Measurements from ENCODE around the gene TEX29. TPM values are rescaled to one million over a fixed set of nuclear protein-coding genes. Genes with fewer than 3 reads are reported as not detected.
A peak's percentile ranks its signal among the peaks of the same experiment; 100 is the strongest.

Gene TEX29
- total RNA-seq, 1 donor from 2014 or later: 0.67 TPM

DNA sequence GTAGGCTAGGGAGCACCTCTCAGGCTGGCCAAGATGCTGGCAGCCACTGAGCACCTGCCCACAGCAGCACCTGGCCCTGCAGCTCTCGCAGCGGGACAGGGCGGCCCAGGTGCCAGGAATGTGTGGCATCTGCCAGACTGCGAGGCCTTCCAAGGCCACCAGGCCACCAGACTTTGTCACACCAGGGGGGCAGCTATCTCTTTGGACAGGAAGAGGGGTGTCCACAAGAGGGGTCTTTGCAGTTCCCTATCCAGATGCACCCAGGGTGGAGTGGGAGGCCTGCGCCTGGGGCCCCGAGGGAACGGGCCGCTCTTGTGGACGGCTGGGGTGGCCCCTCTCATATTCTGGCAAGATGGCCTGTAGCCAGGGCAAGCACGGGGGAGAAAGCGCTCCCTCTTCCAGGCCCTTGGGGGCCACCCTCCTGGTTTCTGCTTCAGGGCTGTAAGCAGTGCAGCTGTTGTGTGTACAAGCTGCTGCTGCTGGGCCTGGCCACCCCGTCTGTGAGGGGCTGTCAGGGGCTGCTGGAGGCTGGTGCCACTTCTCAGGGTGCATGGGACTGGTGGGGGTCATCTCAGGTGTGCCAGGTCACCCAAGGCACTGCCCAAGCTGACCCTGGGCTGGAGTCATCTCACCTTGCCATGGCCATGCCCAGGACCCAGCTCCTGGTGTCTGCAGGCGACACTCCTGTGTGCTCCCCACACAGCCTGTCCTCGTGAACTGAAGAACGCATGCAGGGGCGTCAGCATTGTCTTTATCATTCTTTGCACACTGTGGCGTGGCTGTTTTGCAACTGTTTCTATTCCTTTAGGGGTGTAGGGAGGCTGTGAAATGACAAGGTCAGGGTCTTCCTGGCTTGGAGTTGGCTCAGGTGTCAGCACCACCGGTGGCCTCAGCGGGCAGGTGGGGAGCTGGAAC is 1.8 kb downstream of the TEX29 start:
- DNase-seq (ENCODE audit: low spot score): peak; percentile 77

DNA sequence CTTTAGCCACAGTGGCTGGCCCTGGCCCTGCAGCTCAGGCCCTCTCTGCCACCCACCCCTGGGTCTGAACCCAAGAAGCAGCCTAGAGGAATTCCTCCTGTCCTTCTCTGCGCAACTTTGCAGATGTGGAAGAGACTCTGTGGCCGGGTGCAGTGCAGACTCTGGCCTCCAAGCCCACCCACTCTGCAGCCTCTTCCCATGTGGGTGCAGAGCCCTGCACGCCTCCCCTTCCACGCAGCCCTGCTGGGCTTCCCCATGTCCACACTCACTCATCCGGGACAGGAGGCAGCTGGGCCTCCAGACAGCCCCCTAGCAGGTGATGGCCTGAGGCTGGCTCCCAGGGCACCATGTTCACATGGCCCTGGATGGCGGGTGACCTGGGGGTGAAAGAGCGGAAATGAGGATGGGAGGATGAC is 2.5 kb downstream of the TEX29 start:
- DNase-seq (ENCODE audit: low spot score): peak; percentile 88

DNA sequence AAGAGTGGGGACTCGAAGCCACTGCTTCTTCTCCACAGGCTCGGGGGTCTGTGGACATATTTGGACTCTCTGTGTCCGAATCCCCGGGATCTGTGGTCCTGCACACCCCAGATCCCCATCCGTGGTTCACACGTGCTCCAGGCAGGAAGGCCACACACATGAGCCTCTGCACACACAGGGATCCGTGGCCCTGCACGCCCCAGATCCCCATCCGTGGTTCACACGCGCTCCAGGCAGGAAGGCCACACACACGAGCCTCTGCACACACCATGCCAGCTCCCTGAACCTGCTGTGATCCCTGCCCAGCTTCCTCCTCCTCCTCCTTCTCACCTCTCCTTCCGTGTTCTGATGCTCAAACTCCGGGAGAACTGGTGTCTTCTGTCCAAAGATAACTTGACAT is 3.1 kb downstream of the TEX29 start:
- peak; percentile 75 for DNase-seq (ENCODE audit: low spot score)

DNA sequence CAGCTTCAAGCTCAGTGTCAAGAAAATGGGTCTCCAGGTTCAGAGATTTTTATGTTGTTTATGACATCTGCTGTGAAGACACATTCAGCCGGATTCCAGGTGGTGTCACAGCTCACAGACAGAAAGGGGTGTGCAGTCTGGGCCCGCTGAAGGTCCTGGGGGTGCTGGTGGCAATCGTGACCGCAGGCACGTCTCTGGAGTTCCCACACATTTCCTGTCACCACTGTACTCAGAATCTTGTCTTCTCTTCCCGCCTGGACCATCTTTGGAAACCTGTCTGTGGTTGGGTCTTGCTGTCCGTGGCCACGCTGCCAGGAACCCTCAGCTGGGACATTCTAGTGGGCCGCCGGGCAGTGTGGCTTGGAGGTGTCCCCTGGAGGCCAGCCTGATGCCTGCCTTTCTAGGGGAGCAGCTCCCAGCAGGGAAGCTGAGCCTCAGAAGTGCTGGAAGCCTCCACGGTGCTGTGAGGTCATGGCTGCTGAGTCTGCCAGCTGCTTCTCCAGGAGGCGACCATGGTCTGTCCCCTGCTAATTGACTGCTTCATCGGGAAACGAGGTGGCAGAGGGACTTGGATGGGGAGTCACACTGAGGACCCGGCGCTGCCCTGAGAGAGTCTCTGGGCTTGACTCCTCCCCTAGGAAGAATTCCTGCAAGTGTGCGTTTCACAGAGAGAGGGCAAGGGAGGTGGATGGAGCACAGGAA is 3.7 kb downstream of the TEX29 start:
- peak; percentile 79 for DNase-seq (ENCODE audit: low spot score)

DNA sequence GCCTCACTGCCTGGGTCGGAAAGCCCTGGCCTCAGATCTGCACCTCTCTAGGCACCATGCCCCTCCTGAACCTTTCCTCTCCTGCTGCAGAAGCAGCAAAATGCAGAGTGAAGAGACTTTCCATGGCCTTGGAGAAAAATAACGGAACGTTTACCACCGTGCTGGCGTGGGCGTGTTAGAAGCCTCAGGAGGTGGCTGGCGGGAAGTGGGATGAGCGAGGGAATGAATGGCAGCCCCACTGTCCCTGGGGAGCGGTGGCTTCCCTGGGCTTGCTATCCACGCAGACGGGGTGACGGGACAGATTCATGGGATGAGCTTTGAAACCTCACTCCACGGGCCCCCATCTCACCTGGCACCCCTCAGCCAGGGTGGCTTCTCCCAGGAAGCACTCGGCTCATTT is 4.3 kb downstream of the TEX29 start:
- DNase-seq (ENCODE audit: low spot score): no peak

DNA sequence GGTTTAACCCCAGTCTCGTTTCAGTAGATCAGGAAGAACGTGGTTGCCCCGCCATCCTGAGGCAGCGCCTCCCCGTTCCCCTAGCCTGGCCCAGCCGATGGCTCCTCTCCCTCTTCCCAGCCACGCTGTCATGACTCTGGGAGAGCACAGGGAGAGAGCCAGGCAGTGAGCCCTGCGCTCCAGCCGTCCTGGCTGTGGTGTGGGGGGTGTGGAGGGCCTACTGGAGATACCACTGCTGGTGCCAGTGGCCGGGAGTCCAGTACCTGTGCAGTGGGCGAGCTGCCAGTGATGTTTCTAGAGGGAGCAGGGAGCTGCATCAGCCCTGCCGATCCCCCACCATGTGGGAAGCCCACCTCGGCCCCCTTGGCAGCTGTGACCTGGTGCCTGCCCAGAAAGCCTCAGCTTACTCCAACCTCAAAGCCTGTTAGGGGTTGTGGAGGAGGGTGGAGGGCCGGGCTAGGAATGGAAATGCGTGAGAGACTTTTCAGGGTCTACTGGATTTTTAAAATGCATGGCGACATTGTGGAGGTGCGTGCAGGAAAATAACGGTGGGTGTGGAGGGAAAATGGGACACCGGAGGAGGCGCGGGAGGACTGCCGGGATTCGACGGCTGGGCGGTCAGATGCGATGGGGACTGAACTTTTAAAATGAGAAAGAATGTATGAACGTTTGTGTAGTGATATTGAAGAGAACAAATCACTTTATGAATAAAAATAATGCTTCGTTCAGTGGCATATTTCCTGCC is 4.9 kb downstream of the TEX29 start:
- DNase-seq (ENCODE audit: low spot score): peak; percentile 69

DNA sequence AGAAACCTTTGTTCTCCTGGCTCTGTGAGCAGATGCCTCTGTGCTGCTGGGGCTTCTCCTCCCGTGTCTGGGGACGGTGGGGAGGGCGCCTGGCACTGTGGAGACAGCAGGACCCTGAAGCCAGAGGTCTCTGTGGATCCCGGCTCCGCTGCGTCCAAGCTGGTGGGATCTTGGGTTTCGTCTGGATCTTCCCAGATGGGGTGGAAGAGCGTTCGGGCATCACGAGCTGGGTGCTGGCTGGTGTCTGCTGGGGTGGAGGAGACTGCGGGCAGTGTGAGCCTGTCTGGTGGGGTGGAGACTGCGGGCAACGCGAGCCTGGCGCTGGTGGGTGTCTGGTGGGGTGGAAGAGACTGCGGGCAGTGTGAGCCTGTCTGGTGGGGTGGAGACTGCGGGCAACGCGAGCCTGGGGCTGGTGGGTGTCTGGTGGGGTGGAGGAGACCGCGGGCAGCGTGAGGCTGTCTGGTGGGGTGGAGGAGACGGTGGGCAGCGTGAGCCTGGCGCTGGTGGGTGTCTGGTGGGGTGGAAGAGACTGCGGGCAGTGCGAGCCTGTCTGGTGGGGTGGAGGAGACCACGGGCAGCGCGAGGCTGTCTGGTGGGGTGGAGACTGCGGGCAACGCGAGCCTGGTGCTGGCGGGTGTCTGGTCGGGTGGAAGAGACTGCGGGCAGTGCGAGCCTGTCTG is 5.6 kb downstream of the TEX29 start:
- peak; percentile 85 for DNase-seq (ENCODE audit: low spot score)

DNA sequence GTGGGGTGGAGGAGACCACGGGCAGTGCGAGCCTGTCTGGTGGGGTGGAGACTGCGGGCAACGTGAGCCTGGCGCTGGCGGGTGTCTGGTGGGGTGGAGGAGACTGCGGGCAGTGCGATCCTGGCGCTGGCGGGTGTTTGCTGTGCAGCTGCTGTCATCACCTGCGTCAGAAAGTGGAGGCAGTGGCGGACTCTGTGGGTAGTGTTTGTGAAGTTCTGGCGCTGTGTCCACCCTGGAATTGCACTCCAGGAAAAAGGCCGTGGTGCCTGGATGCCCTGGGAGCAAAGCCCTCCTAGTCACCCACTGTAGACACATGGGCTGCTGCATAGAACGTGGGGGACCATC is 6.2 kb downstream of the TEX29 start:
- no peak for DNase-seq (ENCODE audit: low spot score)

DNA sequence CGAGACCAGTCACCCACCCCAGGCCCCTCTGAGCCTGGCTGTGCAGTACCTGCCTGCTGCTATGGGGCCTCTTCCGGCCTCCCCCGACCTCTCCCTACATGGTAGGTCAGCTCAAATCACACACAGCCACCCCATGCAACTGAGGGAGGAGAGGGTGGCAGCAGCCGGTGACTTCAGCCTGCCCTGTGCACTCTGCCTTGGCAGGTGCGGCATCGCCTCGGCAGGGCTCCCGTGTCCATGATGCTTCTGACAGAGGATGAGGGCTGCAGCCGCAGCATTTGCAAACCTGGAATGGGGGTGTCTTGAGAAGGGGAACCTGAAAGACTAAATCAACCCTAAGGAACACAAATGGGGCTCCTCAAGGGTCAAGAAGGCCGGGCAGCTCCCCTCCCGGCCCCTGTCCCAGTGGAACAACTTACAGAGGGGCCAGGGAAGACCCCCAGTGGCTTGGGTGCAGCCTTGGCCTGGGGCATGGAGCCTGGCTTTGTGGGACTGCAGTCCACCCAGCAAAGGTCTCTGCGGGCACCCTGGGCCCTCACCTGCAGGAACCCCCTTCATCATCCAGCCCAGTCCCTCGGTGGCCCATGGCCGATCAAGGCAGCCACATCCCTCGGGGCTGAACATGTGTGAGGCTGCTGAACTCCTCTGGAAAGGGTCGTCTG is 6.7 kb downstream of the TEX29 start:
- DNase-seq (ENCODE audit: low spot score): peak; percentile 60

DNA sequence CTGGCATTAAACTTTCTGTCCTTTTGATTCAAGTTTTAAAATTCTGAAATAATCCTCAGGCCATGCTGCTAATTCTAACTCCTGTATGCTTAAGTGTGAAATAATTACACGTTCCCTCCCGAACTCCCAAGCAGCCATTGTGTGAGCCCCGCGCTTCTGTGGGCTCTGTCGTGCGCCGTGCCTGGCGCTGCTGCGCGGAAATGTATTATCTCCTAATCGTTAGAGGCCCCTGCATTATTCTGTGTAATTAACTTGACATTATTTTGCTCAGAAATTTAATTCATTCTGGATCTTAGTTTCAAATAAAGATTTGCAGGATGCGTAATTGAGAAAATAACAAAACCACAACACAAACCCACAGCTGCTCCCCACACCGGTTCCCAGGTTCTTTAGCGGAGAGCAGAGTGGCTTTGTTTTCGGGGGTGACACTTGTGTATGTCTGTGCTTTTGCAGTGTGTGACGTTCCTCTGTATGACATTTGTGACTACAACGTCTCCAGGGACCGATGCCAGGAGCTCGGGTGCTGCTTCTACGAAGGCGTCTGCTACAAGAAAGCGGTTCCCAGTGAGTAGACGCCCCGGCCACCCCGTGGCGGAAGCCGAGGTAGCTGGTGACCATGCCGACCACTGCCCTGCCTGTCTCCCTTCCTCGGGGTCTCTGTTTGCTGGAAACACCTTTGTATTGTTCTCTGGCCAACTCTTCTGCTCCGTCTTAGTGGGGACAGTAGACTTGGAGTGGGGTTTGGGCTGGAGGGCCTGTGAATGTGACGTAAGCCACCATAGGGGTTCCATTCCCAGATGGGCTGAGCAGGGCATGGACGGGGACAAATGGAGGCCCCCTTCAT is 7.5 kb downstream of the TEX29 start:
- peak; percentile 74 for DNase-seq (ENCODE audit: low spot score)

DNA sequence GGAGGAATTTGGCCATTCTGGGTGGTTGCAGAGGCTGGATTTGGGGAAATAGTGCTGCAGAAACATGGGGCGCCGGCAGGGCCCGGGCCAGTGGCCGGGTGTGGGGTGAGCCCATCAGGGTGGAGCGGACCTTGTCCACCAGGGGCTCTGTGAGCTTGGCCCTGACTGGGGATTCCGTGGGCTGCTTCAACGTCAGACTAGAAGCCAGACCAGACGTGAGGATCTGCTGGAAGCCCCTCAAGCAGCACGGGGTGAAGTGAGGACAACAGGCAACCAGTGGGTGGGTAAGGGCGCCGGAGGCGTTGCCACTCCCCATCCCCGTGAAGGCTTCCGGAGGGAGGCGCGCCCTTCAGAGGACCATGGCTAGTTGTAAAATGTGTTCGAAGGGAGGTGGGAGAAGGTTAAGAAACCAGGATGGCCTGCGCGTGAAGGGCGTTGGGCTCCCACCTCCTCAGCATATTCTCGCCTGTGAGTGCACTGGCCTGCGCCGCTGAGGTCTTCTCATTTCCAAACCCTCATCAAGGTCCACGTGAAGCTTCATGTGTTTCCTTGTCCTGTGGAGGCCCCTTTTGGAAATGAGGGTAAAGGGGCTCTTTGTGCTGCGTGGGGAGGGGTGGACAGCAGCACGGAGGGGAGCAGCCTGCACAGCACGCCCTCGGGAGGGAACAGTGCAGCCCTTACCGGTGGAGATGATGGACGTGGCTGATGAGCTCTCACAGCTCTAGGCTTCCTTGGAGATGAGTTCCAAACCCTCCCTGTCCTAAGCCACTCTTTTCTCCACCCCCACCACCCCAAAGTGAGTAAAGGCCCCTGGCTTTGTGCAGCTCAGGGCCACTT is 8.3 kb downstream of the TEX29 start:
- peak; percentile 79 for DNase-seq (ENCODE audit: low spot score)

DNA sequence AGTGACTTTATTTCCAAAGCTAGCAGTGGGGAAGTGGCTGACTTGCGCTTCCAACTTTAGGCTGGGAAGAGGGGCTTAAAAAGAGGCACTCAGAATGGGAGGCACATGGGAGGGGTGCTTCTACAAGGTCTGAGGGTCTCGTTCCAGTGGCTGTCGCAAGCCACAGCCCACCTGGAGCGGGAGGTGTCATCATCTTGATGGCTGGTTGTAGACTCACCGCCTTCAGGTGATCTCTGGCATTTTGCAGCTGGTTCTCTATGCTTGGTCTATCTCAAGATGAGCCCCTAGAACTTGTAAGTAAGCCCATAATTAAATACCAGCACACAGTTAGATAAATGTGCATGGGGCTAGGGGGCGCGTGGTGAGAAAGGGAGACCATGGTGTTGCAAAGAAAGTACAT is 9.2 kb downstream of the TEX29 start:
- peak; percentile 45 for DNase-seq (ENCODE audit: low spot score)

DNA sequence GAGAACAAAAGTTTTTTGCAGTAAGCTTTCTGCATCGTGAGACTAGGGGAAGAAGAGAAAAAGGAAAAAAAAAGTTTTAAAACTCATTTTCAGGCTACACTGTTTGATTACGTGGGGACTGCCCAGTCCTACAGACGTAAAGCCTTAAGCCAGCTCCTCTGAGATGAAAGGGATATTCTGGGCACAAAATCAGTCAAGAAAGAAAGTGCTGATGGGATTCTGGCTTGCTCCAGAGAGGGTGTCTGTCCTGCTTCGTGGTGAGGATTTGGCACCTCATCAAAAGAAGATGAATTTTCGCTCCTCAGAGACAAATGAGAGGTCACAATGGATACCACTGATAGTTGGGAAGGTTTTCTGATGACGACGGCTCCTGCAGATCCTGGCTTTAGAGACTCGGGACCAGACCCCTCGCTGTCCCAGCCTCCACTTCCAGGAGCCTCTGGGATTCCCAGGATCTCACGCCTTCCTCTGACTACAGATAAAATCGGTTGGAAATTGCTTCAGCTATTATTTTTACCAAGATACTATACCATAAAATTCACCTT is 9.7 kb downstream of the TEX29 start:
- DNase-seq (ENCODE audit: low spot score): peak; percentile 22

DNA sequence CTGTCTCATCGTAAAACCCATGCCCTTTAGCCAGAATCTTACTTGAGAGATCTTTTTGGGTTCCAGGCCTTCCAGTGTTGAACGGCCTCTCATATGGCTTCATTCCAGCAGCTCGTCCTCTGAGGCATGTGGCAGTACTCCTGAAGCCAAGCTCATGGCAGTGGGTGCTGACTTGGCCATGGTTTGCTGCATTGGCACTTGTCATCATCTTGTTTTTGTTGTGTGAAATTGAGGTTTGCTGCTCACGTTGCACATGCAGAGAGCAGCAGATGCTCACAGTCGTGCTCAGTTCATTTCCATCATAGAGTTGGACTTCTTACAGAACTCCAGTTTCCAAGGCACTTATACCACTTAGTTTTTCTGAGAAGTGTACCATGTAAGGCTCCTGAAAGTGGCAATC is 14.9 kb downstream of the TEX29 start:
- peak; percentile 59 for DNase-seq (ENCODE audit: low spot score)

DNA sequence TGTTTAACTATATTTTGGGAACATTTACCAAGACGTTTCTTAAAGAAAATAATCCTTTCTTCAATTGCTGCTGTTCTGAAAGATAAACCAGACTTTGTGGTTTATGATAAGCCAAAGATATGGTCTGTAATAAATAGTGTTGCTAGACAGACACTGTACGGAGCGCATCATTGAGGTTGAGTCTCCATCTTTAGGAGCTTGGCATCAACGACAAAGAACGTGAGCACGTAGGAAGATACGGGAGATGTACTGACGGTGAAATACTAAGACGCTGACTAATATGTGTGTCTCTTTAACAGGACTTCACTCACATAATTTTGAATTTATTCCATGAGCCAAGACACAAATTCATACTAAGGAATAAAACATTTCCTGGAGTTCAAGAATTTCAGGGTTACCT is 16.2 kb downstream of the TEX29 start:
- no peak for DNase-seq (ENCODE audit: low spot score)

DNA sequence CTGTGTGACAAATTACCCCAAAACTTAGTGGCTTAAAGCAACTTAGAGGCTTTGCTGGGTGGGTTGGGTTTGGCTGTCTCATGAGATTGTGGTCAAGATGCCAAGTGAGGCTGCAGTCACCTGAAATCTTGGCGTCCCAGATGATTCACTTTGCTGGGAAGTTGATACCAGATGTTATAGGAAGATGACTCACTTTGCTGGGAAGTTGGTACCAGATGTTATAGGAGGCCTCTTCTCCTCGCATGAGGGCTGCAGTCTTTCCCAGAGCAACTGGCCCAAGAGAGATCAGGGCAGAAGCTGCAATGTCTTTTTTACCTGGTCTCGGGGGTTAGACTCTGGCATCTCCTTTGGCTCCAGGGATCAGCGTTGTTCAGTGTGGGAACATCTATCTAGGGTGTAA is 16.8 kb downstream of the TEX29 start:
- no peak for DNase-seq (ENCODE audit: low spot score)

DNA sequence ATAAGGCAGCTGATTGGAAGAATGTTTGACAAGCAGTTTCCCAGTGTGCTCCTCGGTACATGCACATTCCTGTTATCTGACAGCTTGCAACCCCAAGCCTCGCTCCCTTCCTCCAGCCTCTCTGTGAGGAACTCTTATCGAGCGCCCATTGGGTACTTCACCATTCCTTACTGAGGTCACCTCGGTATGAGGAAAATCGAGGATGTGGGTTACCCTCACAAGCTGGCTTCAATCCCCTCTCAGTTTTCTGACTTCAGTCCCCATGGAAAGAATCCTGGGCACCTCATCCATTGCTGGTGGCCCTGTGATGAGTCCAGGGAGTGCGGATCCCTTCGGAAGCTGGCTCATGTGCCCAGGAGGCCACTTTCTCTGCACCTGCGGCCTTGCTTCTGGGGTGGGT is 17.3 kb downstream of the TEX29 start:
- DNase-seq (ENCODE audit: low spot score): peak; percentile 28

DNA sequence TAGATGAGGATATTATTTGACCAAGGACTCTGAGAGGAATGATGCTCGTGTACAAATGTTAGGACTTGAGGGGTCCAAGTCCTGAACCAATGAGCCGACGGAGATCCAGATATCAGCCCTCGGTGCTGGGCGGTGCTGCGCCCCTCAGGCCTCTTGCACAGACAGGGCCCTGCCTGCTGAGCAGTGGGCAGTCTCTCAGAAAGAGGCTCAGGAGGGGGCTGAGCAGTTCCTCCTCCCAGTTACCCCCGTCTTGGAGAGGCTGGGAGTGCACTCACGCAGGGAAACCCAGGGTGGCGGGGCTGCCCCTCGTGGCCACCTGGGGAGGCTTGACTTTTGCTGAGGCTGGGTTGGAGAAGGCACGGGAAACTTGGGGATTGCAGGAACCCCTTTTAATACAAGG is 18.4 kb downstream of the TEX29 start:
- DNase-seq (ENCODE audit: low spot score): peak; percentile 72
